Measurements from ENCODE around the gene ARFGAP3. TPM values are rescaled to one million over a fixed set of nuclear protein-coding genes. Genes with fewer than 3 reads are reported as not detected.

Gene ARFGAP3
- total and polyA plus RNA-seq, 7 experiments from 2014 or later: 22.9 to 38.4 (median 30.6) TPM

DNA sequence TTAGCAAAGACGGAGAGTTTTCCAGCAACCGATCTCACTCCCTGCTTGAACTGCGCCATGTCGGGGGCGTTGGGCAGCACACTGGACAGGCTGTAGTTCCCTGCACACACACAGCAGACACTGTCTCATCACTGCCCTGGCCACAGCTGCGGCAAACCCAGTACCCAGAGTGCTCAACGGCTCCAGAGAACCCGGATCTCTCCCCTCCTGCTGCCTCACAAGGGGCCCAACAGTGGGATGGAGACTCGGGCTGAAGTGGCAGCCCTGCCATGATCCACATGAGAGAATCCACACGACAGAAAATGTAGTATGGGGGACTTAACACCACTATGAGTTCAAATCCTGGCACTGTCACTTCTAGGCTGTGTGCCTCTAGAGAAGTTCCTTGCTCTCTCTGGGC lies 58.0 kb downstream of the ARFGAP3 start:
- peaks cover 0 to 5% (median 0%) of the 10 kb centered on the region in 7 donors for H3K4me1 Mint-ChIP-seq
- peaks cover 3 to 44% (median 4%) of the 10 kb centered on the region in 5 donors for H3K36me3 Mint-ChIP-seq
- no peak overlapping the region for H3K27ac ChIP-seq (ENCODE audit: low read depth, low read length)

GRCh38 chr22:42797011-42797410 lies 60.1 kb downstream of the ARFGAP3 start:
- Mint-ChIP-seq H3K9me3 (no peaks in the 10 kb centered on the region), H3K36me3 (peaks cover 3 to 36% (median 4%) of the 10 kb centered on the region in 5 donors), H3K4me1 (peaks cover 0 to 5% (median 0%) of the 10 kb centered on the region in 7 donors), H3K4me3 (no peak overlapping the region), H3K27me3 (no peaks in the 10 kb centered on the region), H3K27ac (peak overlapping the region in 1 of 9 donors; percentile 53)
- Histone ChIP-seq H3K27me3 (ENCODE audit: control insufficient read depth in 2 of 2, insufficient read depth in 2 of 2, low read length in 2 of 2) (no peaks in the 10 kb centered on the region), H3K36me3 (ENCODE audit: control insufficient read depth in 2 of 3, insufficient read depth in 3 of 3, low read length in 3 of 3) (peaks cover 0 to 41% (median 4%) of the 10 kb centered on the region in 3 experiments), H3K4me3 (ENCODE audit: low read length) (no peak overlapping the region), H3K27ac (ENCODE audit: low read depth, low read length) (no peak overlapping the region), H3K9me3 (ENCODE audit: control insufficient read depth in 2 of 3, low read length in 3 of 3) (no peaks in the 10 kb centered on the region), H3K4me1 (ENCODE audit: control insufficient read depth in 2 of 2, insufficient read depth in 2 of 2, low read length in 2 of 2) (no peaks in the 10 kb centered on the region)
- DNase-seq (no peak), ATAC-seq (no peak)
- intact Hi-C loops (cut with micrococcal nuclease): no loop called here
- ChIA-PET POLR2A (no interaction called here), CTCF (interaction anchor here (0.8 kb wide), 1 partner anchor 120 kb away, joined by 3 read pairs; no protein-coding TSS in a partner anchor)

More for the DNA sequence above, 58.0 kb downstream of the ARFGAP3 start:
- peaks cover 0 to 49% (median 4%) of the 10 kb centered on the region in 3 experiments for H3K36me3 ChIP-seq (ENCODE audit: control insufficient read depth in 2 of 3, insufficient read depth in 3 of 3, low read length in 3 of 3)
- peak overlapping the region in 1 of 9 donors; percentile 59 for H3K27ac Mint-ChIP-seq
- no peak for DNase-seq
- H3K4me3 Mint-ChIP-seq: no peak overlapping the region
- CTCF ChIA-PET: no interaction called here
- no peaks in the 10 kb centered on the region for H3K4me1 ChIP-seq (ENCODE audit: control insufficient read depth in 2 of 2, insufficient read depth in 2 of 2, low read length in 2 of 2)
- no peak overlapping the region for H3K4me3 ChIP-seq (ENCODE audit: low read length)
- H3K9me3 ChIP-seq (ENCODE audit: control insufficient read depth in 2 of 3, low read length in 3 of 3): no peaks in the 10 kb centered on the region
- intact Hi-C loops (cut with micrococcal nuclease): no loop called here
- POLR2A ChIA-PET: no interaction called here
- no peaks in the 10 kb centered on the region for H3K27me3 Mint-ChIP-seq
- ATAC-seq: no peak
- no peaks in the 10 kb centered on the region for H3K9me3 Mint-ChIP-seq
- no peaks in the 10 kb centered on the region for H3K27me3 ChIP-seq (ENCODE audit: control insufficient read depth in 2 of 2, insufficient read depth in 2 of 2, low read length in 2 of 2)

DNA sequence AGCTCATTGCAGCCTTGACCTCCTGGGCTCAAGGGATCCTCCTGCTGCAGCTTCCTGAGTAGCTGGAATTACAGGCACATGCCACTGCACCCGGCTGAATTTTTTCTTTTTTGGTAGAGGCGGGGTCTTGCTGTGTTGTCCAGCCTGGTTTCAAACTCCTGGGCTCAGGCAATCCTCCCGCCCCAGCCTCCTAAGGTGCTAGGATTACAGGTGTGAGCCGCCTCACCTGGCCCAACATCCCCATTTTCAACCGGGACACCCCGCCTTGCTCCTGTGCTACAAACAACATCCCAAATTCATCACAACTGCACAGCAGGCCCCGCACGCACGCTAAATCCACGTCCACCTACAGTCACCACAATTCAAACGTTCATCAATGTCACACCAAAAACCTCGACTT lies 61.0 kb downstream of the ARFGAP3 start:
- no peak overlapping the region for H3K27ac ChIP-seq (ENCODE audit: low read depth, low read length)
- DNase-seq: no peak
- peaks cover 0 to 5% (median 0%) of the 10 kb centered on the region in 7 donors for H3K4me1 Mint-ChIP-seq
- ChIA-PET POLR2A (no interaction called here), CTCF (interaction anchor here (0.8 kb wide), 1 partner anchor 121 kb away, joined by 3 read pairs; no protein-coding TSS in a partner anchor)
- peaks cover 0 to 33% (median 4%) of the 10 kb centered on the region in 3 experiments for H3K36me3 ChIP-seq (ENCODE audit: control insufficient read depth in 2 of 3, insufficient read depth in 3 of 3, low read length in 3 of 3)
- no peaks in the 10 kb centered on the region for H3K9me3 ChIP-seq (ENCODE audit: control insufficient read depth in 2 of 3, low read length in 3 of 3)
- no peak overlapping the region for H3K27ac Mint-ChIP-seq
- no peaks in the 10 kb centered on the region for H3K9me3 Mint-ChIP-seq
- peaks cover 3 to 29% (median 4%) of the 10 kb centered on the region in 5 donors for H3K36me3 Mint-ChIP-seq
- H3K4me3 ChIP-seq (ENCODE audit: low read length): no peak overlapping the region
- no peaks in the 10 kb centered on the region for H3K27me3 Mint-ChIP-seq
- ATAC-seq: no peak
- intact Hi-C loops (cut with micrococcal nuclease): no loop called here
- H3K4me3 Mint-ChIP-seq: no peak overlapping the region
- no peaks in the 10 kb centered on the region for H3K27me3 ChIP-seq (ENCODE audit: control insufficient read depth in 2 of 2, insufficient read depth in 2 of 2, low read length in 2 of 2)
- H3K4me1 ChIP-seq (ENCODE audit: control insufficient read depth in 2 of 2, insufficient read depth in 2 of 2, low read length in 2 of 2): no peaks in the 10 kb centered on the region

DNA sequence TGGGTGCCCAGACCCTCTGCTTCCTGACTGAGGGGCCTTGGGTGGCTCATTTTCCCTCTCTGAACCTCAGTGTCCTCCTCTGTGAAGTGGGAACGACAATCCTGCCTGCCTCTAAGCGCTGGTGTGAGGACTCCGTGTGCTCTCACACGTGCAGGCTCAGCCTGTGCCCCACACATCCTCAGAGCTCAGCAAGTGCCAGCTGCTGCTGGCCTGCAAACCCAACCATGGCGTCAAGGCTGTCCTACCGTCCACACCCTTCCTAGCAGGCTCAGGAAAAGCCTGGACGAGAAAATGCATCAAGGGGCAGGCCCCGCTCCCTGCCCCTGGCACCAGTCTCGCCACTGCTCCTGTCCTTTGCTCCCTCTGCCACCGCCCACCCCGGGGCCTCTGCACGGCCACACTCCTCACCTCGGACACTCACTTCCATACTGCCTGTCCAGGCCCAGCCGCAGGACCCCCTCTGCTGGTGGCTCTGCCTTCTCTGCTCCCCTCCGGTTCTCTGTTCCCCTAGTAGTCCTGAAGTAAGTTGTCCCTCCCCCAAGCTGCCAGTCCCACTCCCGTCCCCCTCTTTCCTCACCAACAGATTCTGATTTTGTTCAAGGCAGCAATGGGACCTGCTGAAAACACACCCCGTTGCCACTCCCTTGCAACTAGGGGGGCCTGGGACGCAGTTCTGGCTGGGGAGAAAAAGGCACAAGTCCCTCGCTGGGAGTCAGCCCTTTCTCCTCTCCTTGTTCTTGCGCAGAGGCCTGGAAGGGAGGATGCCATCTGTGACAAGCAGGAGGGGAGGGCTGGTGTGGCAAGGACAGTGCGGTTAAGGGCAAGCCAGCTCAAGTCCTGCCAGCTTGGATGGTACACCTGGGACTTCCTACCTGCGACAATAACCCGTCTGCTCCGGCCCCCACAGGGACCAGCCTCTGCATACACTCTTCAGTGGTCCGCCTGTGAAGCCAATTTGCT lies 62.2 kb downstream of the ARFGAP3 start:
- ATAC-seq (no peak), DNase-seq (no peak)
- Histone ChIP-seq H3K27me3 (ENCODE audit: control insufficient read depth in 2 of 2, insufficient read depth in 2 of 2, low read length in 2 of 2) (no peaks in the 10 kb centered on the region), H3K9me3 (ENCODE audit: control insufficient read depth in 2 of 3, low read length in 3 of 3) (no peaks in the 10 kb centered on the region), H3K4me1 (ENCODE audit: control insufficient read depth in 2 of 2, insufficient read depth in 2 of 2, low read length in 2 of 2) (no peaks in the 10 kb centered on the region), H3K4me3 (ENCODE audit: low read length) (no peak overlapping the region), H3K36me3 (ENCODE audit: control insufficient read depth in 2 of 3, insufficient read depth in 3 of 3, low read length in 3 of 3) (peaks cover 0 to 26% (median 3%) of the 10 kb centered on the region in 3 experiments), H3K27ac (ENCODE audit: low read depth, low read length) (no peak overlapping the region)
- Mint-ChIP-seq H3K4me1 (peaks cover 0 to 2% (median 0%) of the 10 kb centered on the region in 7 donors), H3K4me3 (peak overlapping the region in 1 of 10 donors; percentile 34), H3K9me3 (no peaks in the 10 kb centered on the region), H3K36me3 (peaks cover 1 to 25% (median 4%) of the 10 kb centered on the region in 5 donors), H3K27ac (no peak overlapping the region), H3K27me3 (no peaks in the 10 kb centered on the region)
- POLR2A ChIA-PET: no interaction called here
- intact Hi-C loops (cut with micrococcal nuclease): no loop called here
- CTCF ChIA-PET: no interaction called here

- no peaks in the 10 kb centered on the region for H3K4me1 ChIP-seq (ENCODE audit: control insufficient read depth in 2 of 2, insufficient read depth in 2 of 2, low read length in 2 of 2)
- POLR2A ChIA-PET: no interaction called here
Observed at GRCh38 chr22:42793848-42794405, 63.1 kb downstream of the ARFGAP3 start.

DNA sequence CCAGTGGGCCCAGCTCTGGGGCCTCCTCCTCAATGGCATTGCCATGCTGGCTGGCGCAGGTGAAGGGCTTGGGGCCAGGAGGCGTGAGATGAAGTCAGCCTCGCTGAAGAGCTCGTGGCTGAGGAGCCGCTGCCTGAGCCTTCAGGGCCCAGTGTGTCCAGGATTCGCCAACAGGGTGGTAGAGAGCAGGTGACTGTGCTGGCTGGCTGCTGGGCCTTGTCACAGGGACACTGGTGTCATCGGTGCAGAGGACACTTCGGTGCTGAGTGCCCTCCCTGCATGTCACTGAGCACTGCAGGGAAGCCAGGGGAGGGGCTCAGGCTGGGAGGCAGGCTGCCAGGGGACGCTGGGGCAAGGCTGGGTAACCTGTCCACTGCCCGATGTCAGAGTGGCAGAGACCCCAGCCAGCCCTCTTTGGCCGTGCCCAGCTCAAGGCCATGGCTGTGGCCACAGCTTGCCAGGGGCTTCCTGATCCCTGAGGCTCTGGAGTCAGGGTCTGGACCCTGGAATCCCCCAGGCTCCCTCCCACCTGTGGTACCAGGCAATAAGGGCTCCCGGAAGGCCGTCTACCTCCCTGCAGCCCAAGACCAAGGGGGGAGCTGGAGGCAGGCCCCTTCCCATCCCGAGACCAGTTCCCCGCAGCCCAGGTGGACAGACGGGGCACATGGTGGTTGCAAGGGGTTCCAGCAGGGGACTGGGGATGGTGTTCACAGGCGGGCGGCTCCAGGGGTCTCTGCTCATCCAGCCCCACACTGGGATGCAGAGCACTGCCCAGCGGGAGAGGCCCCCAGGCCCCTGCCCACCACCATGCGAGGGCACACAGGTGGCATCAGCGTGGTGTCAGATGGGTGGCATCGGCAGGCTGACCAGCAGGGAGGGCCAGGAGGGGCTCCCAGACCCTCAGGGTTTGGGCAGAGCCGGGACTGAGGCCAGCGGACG lies 63.9 kb downstream of the ARFGAP3 start:
- H3K27ac Mint-ChIP-seq: peak overlapping the region in 1 of 9 donors; percentile 56
- H3K9me3 ChIP-seq (ENCODE audit: control insufficient read depth in 2 of 3, low read length in 3 of 3): no peaks in the 10 kb centered on the region
- no peaks in the 10 kb centered on the region for H3K27me3 ChIP-seq (ENCODE audit: control insufficient read depth in 2 of 2, insufficient read depth in 2 of 2, low read length in 2 of 2)
- peaks cover 0 to 16% (median 0%) of the 10 kb centered on the region in 3 experiments for H3K36me3 ChIP-seq (ENCODE audit: control insufficient read depth in 2 of 3, insufficient read depth in 3 of 3, low read length in 3 of 3)
- no peaks in the 10 kb centered on the region for H3K9me3 Mint-ChIP-seq
- H3K27ac ChIP-seq (ENCODE audit: low read depth, low read length): no peak overlapping the region
- no peak overlapping the region for H3K4me3 Mint-ChIP-seq
- H3K27me3 Mint-ChIP-seq: no peaks in the 10 kb centered on the region
- intact Hi-C loops (cut with micrococcal nuclease): no loop called here
- no peak overlapping the region for H3K4me3 ChIP-seq (ENCODE audit: low read length)
- H3K36me3 Mint-ChIP-seq: peaks cover 0 to 14% (median 4%) of the 10 kb centered on the region in 5 donors
- DNase-seq (no peak), ATAC-seq (peak; percentile 29)
- CTCF ChIA-PET: no interaction called here
- no peaks in the 10 kb centered on the region for H3K4me1 ChIP-seq (ENCODE audit: control insufficient read depth in 2 of 2, insufficient read depth in 2 of 2, low read length in 2 of 2)
- POLR2A ChIA-PET: no interaction called here
- H3K4me1 Mint-ChIP-seq: peaks cover 0 to 2% (median 0%) of the 10 kb centered on the region in 7 donors

More at GRCh38 chr22:42793848-42794405, 63.1 kb downstream of the ARFGAP3 start:
- no peaks in the 10 kb centered on the region for H3K27me3 ChIP-seq (ENCODE audit: control insufficient read depth in 2 of 2, insufficient read depth in 2 of 2, low read length in 2 of 2)
- Mint-ChIP-seq H3K4me1 (peaks cover 0 to 2% (median 0%) of the 10 kb centered on the region in 7 donors), H3K9me3 (no peaks in the 10 kb centered on the region), H3K4me3 (no peak overlapping the region), H3K27ac (no peak overlapping the region), H3K27me3 (no peaks in the 10 kb centered on the region), H3K36me3 (peaks cover 0 to 18% (median 4%) of the 10 kb centered on the region in 5 donors)
- ATAC-seq (no peak), DNase-seq (no peak)
- intact Hi-C loops (cut with micrococcal nuclease): no loop called here
- H3K36me3 ChIP-seq (ENCODE audit: control insufficient read depth in 2 of 3, insufficient read depth in 3 of 3, low read length in 3 of 3): peaks cover 0 to 17% (median 0%) of the 10 kb centered on the region in 3 experiments
- no peak overlapping the region for H3K27ac ChIP-seq (ENCODE audit: low read depth, low read length)
- H3K4me3 ChIP-seq (ENCODE audit: low read length): no peak overlapping the region
- no peaks in the 10 kb centered on the region for H3K9me3 ChIP-seq (ENCODE audit: control insufficient read depth in 2 of 3, low read length in 3 of 3)
- CTCF ChIA-PET: no interaction called here

All from naive thymus-derived CD4-positive, alpha-beta T cell (primary cell).